Activated T-cell treated with anti-CD3 and anti-CD28 coated beads for 4 hours (primary cell): ENCODE data around the gene TIPIN.

Experiments used
- DNase-seq: peaks from one replicate; pipeline ENCODE4 v3.0.0-alpha.2; 2020

Gene TIPIN

GRCh38 chr15:66294932-66295235, 61.6 kb downstream of the TIPIN start:
- no peak for DNase-seq

GRCh38 chr15:66294157-66294931, 62.1 kb downstream of the TIPIN start:
- peak; percentile 21 for DNase-seq

DNA sequence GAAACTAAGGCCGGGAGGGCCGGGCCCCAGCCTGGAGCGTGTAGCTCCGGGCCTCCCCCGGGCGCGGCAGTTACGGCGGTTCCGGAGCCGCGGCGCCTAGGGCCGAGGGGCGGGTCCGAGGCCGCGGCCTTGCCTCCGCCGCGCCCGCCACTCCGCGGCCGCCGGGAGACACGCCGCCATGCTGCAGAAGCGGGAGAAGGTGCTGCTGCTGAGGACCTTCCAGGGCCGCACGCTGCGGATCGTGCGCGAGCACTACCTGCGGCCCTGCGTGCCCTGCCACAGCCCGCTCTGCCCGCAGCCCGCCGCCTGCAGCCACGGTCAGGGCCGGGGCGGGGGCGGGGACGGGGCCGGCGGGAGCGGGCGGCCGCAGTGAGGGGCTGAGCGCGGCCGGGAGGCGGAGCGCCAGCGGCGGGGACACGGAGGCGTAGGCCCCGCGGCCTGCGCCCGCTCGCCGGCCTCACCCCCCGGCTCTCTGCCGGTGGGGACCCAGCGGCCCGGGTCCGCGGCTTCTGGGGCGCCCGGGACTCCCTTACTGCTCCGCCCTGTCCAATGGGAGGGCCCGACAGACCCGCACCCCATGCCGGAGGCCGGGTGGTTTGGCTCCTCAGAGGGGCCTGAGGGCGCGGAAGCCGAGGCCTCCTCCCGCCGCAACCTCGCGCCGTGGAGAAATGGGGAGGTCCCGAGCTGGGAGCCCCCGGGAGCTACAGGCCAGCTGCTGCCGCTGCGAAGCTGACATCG, 62.9 kb downstream of the TIPIN start, which contains the start of gene DIS3L:
DIS3L (plus strand) TSS at position 150 of the 738 bp plus-strand sequence; CDS start at position 179, 29 bp downstream.
- peak; percentile 40 for DNase-seq

DNA sequence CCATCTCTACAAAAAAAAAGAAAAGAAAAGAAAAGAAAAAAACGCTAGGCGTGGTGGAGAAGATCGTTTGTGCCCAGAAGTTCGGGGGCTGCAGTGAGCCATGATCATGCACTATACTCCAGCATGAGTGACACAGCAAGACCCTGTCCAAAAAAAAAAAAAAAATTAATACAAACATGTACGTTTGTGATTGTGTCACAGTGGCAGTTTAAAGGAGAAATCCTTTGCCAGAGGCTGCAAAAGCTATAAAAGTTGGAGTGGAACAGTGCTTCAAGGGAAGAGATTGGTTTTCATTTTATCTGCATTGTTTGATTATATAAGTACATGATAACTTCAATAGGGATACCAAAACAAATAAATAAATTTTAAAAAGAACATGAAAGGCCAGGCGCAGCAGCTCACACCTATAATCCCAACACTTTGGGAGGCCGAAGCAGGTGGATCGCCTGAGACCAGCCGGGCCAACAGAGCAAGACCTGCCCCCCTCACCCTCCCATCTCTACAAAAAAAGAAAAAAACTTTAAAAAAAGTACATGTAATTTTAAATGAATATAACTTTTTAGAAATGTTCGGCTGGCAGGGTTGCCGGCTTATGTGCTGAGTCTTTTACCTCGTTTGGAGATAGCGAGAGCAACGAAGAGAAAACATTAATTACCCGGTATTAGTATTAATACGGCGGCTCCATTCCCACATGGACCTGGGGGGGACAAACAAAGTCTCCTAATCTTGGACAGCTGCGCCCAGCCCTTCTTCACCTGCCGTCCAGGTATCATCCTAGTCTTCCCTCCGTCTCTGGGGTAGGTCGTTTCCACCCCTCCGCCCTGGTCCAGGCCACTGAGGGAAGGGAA, 63.7 kb downstream of the TIPIN start:
- DNase-seq = no peak

- DNase-seq = no peak
Observed at GRCh38 chr15:66291816-66292570, 64.5 kb downstream of the TIPIN start.

- DNase-seq = no peak
Observed at GRCh38 chr15:66290518-66290917, 66.0 kb downstream of the TIPIN start.

- no peak for DNase-seq
Observed at GRCh38 chr15:66290007-66290406, 66.5 kb downstream of the TIPIN start.

DNA sequence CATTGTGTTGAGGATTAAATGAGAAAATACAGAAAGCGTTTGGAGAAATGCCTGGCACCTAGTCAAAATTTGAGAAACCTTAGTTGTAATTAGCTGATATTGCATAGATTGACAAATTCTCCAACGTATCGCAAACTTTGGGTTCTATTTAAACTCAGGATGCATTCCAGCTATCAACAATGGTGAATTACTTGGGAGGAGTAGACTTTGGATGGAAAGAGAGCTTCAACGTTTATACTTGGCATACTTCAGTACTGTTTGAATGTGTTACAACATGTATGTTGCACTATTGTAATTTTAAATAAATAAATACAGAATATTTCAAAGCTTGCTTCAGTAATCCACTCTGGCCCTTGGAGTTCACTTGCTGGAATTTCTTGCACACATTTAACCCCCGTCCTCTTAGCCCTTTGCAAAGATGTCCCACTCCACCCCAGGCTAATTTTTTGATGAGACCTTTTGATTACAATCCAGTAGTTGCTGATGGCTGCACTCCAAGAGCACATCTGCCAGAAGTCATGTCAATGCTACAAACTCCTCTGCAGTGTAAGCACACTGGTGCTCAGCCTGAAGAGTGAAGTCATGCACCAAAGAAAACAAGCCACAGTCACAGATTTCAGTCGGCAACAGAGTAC, 67.8 kb downstream of the TIPIN start:
- DNase-seq = no peak

DNA sequence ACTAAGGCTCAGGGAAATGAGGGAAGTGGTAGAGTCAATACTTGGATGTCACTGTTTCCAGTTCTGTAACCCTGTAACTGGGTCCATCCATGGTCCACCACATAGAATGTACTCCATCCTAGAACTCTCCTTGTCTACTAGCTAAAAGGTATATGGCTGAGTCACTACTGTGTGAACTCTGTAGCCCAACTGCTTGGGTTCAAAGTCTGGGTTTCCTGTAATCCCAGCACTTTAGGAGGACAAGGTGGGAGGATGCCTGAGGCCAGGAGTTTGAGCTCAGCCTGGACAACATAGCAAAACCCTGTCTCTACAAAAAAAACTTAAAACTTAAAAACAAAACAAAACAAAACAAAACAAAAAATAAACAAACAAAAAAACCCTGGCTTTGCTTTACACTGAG, 68.4 kb downstream of the TIPIN start:
- DNase-seq = no peak

GRCh38 chr15:66287461-66288057, 68.9 kb downstream of the TIPIN start:
- DNase-seq = no peak
